Ascending aorta (tissue), 2 donors: Measurements from ENCODE around the gene NIT1. TPM values are rescaled to one million over a fixed set of nuclear protein-coding genes. Genes with fewer than 3 reads are reported as not detected.

Source experiments
- DNase-seq, 2 donors: peaks; one replicate each; pipeline ENCODE4 v3.0.0-alpha.2; 2019; ENCODE audit warnings: low spot score in 2 of 2
- H3K27ac ChIP-seq, 2 donors: fragments of 200-600 bp; sonication (generic); one replicate each; pipeline ENCODE4 v1.5.1; 2016 to 2017; ENCODE audit warnings: mild to moderate bottlenecking in 1 of 2
- H3K27me3 ChIP-seq: fragments of 200-600 bp; sonication (generic); one replicate; pipeline ENCODE4 v1.5.1; 2017
- H3K36me3 ChIP-seq, 2 donors: fragments of 200-600 bp; sonication (generic); one replicate each; pipeline ENCODE4 v1.5.1; 2016
- H3K4me1 ChIP-seq, 2 donors: fragments of 200-600 bp; sonication (generic); one replicate each; pipeline ENCODE4 v1.5.1; 2016 to 2017; ENCODE audit warnings: mild to moderate bottlenecking in 1 of 2
- H3K4me3 ChIP-seq, 2 donors: fragments of 200-600 bp; sonication (generic); one replicate each; pipeline ENCODE4 v1.5.1; 2016 to 2017; ENCODE audit warnings: mild to moderate bottlenecking in 1 of 2
- H3K9me3 ChIP-seq, 2 donors: fragments of 200-600 bp; sonication (generic); one replicate each; pipeline ENCODE4 v1.5.1; 2016
- intact Hi-C: fragments of 100-400 bp; cut with DNase I; formaldehyde crosslinking; loops from one replicate; pipeline ENCODE4 v1.15.1; 2023
- total RNA-seq: library from RNA; depleted of rRNA; stranded (reverse); fragments of >200 nt; gene quantifications from one replicate; pipeline ENCODE4 v1.1.0, GENCODE V29; 2016
- TF ChIP-seq, protein P1 (sequence below), 3 experiments: fragments of 200-600 bp in 2 of 3; fragments of 450-650 bp in 1 of 3; sonication (generic) in 2 of 3; IDR thresholded peaks; one replicate each; pipeline ENCODE4 v1.5.1; 2016 to 2019; ENCODE audit warnings: antibody characterized with exemption in 3 of 3, mild to moderate bottlenecking in 1 of 3, moderate library complexity in 1 of 3

The NIT1 gene
- total RNA-seq, 1 donor from 2014 or later, result 44.9 TPM

DNA sequence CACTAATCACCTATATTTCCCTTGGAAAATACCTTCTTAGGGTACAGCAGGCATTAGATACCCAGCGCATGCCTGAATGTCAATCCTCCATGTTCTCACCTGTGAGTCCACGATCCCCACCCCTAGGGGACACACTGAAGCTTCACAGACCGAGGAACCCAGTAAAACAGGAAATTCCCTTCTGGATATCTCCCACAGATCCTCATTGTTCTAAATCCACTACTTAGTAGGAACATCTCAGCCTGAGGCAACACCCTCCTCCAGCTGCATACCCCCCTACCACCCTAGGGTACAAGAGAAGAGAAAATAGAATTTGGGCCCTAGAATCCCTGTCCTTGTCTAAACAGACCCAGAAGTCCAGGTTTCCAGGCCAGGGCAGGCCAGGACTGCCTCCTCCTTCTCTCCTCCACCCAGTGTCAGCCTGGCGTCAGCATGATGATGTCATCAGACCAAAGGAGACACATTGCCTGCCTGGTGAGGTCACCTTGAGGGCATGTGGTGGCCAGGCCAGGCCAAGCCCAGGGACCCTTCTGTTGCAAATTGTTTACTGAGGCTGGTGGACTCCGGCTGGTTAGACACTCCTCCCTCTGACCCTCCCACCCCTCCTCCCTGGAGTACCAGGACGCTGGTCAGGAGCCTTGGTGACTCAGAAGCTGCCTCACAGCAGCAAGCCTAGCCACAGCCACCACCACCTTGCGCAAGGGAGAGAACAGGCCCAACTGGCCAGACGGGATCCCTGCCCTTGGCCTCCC, 34.7 kb upstream of the NIT1 start:
- no peaks in the 10 kb centered on the region for H3K36me3 ChIP-seq
- TF ChIP-seq, protein P1, sequence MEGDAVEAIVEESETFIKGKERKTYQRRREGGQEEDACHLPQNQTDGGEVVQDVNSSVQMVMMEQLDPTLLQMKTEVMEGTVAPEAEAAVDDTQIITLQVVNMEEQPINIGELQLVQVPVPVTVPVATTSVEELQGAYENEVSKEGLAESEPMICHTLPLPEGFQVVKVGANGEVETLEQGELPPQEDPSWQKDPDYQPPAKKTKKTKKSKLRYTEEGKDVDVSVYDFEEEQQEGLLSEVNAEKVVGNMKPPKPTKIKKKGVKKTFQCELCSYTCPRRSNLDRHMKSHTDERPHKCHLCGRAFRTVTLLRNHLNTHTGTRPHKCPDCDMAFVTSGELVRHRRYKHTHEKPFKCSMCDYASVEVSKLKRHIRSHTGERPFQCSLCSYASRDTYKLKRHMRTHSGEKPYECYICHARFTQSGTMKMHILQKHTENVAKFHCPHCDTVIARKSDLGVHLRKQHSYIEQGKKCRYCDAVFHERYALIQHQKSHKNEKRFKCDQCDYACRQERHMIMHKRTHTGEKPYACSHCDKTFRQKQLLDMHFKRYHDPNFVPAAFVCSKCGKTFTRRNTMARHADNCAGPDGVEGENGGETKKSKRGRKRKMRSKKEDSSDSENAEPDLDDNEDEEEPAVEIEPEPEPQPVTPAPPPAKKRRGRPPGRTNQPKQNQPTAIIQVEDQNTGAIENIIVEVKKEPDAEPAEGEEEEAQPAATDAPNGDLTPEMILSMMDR (IDR thresholded peaks at IDR 0.05), result no peak
- DNase-seq, result peak; percentile 55 to 86
- H3K27me3 ChIP-seq, result no peaks in the 10 kb centered on the region
- intact Hi-C loops, result no loop called here
- H3K4me3 ChIP-seq, result no peak overlapping the region
- no peaks in the 10 kb centered on the region for H3K9me3 ChIP-seq
- no peaks in the 10 kb centered on the region for H3K4me1 ChIP-seq
- no peak overlapping the region for H3K27ac ChIP-seq

DNA sequence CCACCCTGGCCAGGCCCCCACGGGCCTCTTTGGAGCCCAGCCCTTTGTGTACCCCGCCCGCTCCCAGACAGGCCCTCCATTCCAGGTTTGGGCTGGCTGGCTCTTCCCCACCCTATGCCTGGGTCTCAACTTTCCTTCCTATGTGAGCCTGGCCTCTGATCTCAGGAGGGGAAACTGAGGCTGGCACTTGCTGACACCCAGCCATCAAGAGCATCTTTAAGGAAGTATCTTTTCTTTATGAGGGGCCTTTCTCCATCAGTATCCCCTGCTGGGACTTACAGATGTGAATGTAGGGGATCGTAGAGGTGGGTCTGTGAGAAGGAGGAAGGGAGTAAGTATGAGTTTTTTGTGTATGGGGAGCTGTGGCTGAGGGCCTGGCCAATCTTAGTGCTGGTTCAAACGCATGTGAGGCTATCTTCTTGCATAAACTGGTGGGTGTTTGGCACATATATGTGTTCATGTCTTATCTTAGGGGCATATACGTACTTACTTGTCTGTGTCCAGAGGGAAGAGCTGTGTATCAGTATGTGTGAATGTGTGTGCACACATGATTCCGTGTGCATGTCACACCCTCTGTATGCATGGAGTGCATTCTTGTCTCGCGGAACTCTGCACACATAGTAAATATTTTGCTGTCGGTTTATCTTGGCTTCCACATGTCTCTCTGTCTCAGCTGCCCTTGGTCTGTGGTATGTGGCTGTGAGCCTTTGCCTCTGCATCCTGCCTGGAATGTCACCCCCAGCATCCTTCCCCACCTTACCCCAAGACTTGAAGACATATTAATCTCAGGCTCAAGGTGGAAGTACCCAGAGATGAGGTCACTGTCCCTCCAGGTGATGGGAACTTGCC, 33.9 kb upstream of the NIT1 start:
- Histone ChIP-seq H3K36me3 (no peaks in the 10 kb centered on the region), H3K4me3 (no peak overlapping the region)
- intact Hi-C loops, result no loop called here

DNA sequence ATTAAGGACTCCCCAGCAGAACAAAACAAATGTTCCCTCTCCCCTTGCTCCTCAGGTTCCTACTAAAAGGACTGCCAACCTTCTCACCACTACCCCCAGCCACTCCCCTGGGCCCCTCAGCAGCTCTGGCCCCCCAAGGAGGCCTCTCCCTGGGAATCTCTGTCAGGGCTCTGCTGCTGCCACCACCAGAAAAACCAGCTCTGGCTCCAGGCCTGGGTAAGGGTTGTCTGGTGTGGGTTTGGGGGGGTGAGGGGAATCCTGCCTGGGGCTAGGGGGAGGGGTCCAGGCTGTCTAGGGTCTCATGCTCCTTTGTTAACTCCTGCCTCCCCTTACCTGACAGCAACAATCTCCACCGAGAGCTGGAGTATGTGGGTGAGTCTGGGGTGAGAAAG, 33.3 kb upstream of the NIT1 start:
- no peak for DNase-seq
- H3K36me3 ChIP-seq, result no peaks in the 10 kb centered on the region
- no peak overlapping the region for H3K27ac ChIP-seq
- TF ChIP-seq, protein P1 (IDR thresholded peaks at IDR 0.05), result no peak
- intact Hi-C loops, result no loop called here
- H3K27me3 ChIP-seq, result no peaks in the 10 kb centered on the region
- H3K4me1 ChIP-seq, result no peaks in the 10 kb centered on the region
- H3K4me3 ChIP-seq, result no peak overlapping the region
- H3K9me3 ChIP-seq, result no peaks in the 10 kb centered on the region

More for the DNA sequence above, 33.9 kb upstream of the NIT1 start:
- Histone ChIP-seq H3K9me3 (no peaks in the 10 kb centered on the region), H3K4me1 (no peaks in the 10 kb centered on the region), H3K27ac (no peak overlapping the region), H3K27me3 (no peaks in the 10 kb centered on the region)
- TF ChIP-seq, protein P1 (IDR thresholded peaks at IDR 0.05), result no peak
- no peak for DNase-seq

DNA sequence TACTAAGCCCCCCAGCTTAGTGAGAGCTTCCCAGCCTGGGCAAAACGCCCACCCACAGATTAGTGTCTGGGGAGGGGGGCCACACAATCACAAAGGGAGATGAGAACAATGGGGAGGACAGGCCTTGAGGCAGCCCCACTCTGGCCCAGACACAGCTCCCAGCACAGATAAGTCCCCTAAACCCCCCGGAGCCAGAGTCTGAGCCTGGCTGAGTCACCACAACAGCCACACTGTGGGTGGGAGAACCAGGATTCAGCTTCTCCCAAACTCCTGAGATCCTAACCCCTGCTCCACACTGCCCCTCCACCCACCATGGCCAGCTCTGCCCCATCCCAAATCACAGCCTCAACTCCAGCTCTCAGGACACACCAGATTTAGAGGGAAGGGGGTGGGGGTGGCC, 32.7 kb upstream of the NIT1 start:
- Histone ChIP-seq H3K36me3 (no peaks in the 10 kb centered on the region), H3K27ac (no peak overlapping the region), H3K4me3 (no peak overlapping the region), H3K4me1 (no peaks in the 10 kb centered on the region), H3K27me3 (no peaks in the 10 kb centered on the region), H3K9me3 (no peaks in the 10 kb centered on the region)
- DNase-seq, result no peak
- TF ChIP-seq, protein P1 (IDR thresholded peaks at IDR 0.05), result no peak
- intact Hi-C loops, result no loop called here

DNA sequence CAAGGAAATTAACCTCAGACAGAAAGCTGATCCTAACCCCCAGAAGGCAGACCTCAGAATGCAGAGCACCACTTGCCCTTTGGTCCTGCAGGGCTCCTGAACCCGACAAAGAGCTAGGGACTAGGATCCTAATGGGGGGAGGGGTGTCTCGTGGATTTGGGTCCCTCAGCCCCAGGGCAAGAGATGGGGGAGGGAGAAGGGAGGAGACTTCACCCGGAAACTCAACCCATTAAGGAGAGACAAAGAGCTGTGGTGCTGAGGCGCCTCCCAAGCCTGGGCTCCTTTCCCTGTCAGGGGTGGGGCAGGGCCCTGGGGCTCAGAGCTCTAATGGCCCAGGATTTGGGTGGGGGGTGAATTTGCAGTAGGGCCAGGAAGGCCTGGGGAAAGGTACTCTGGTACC, 31.4 kb upstream of the NIT1 start:
- H3K27me3 ChIP-seq, result no peaks in the 10 kb centered on the region
- no peak overlapping the region for H3K4me3 ChIP-seq
- intact Hi-C loops, result no loop called here

More for the DNA sequence above, 31.4 kb upstream of the NIT1 start:
- no peaks in the 10 kb centered on the region for H3K9me3 ChIP-seq
- no peak overlapping the region for H3K27ac ChIP-seq
- H3K36me3 ChIP-seq, result no peaks in the 10 kb centered on the region
- H3K4me1 ChIP-seq, result no peaks in the 10 kb centered on the region
- TF ChIP-seq, protein P1 (IDR thresholded peaks at IDR 0.05), result no peak
- DNase-seq, result no peak
